HepG2 (cell line): ENCODE results near the gene DPH7. TPM values are rescaled to one million over a fixed set of nuclear protein-coding genes. Genes with fewer than 3 reads are reported as not detected.

Experiments used
- CCAR2 ChIP-seq: fragments of 200-400 bp; formaldehyde crosslinking; optimal IDR thresholded peaks from 2 replicates; pipeline ENCODE3; 2018; ENCODE audit warnings: low read depth, mild to moderate bottlenecking, low read length, moderate library complexity
- CEBPZ ChIP-seq: IDR thresholded peaks from 2 replicates; pipeline ENCODE4 v1.6.1; 2012; ENCODE audit warnings: low read length, improper control_type of control experiment
- GTF2F1 ChIP-seq: fragments of 150-350 bp; IDR thresholded peaks from 2 replicates; pipeline ENCODE4 v1.6.1; 2014; ENCODE audit warnings: low read length
- MYC ChIP-seq: sonication (generic); formaldehyde crosslinking; IDR thresholded peaks from 2 replicates; pipeline ENCODE4 v1.9.0; 2021; ENCODE audit warnings: missing genetic modification reagents, borderline replicate concordance
- SNAPC4 ChIP-seq: sonication (generic); formaldehyde crosslinking; IDR thresholded peaks from 2 replicates; pipeline ENCODE4 v1.4.0; 2020; ENCODE audit warnings: mild to moderate bottlenecking, missing genetic modification reagents
- TCF7 ChIP-seq: sonication (generic); IDR thresholded peaks from 2 replicates; pipeline ENCODE4 v1.6.1; 2016; ENCODE audit warnings: antibody characterized with exemption, low read depth
- TFDP2 ChIP-seq: sonication (generic); formaldehyde crosslinking; IDR thresholded peaks from 2 replicates; pipeline ENCODE4 v1.4.0; 2020; ENCODE audit warnings: missing genetic modification reagents
- XBP1 ChIP-seq: sonication (generic); formaldehyde crosslinking; IDR thresholded peaks from 2 replicates; pipeline ENCODE4 v1.5.0; 2020; ENCODE audit warnings: missing genetic modification reagents
- ZEB1 ChIP-seq: IDR thresholded peaks from 2 replicates; pipeline ENCODE4 v1.6.1; 2012; ENCODE audit warnings: mild to moderate bottlenecking, low read depth, inconsistent platforms; ENCODE audit not compliant: insufficient replicate concordance
- ZNF274 ChIP-seq: sonication (generic); formaldehyde crosslinking; IDR thresholded peaks from 2 replicates; pipeline ENCODE4 v1.5.1; 2020; ENCODE audit warnings: mild to moderate bottlenecking, missing genetic modification reagents
- ZNF362 ChIP-seq: sonication (generic); formaldehyde crosslinking; IDR thresholded peaks from 2 replicates; pipeline ENCODE4 v1.4.0; 2020; ENCODE audit warnings: missing genetic modification reagents, mild to moderate bottlenecking, borderline replicate concordance
- ZNF460 ChIP-seq: sonication (generic); formaldehyde crosslinking; IDR thresholded peaks from 2 replicates; pipeline ENCODE4 v1.5.1; 2020; ENCODE audit warnings: missing genetic modification reagents, mild to moderate bottlenecking, borderline replicate concordance
- ZNF543 ChIP-seq: sonication (generic); formaldehyde crosslinking; IDR thresholded peaks from 2 replicates; pipeline ENCODE4 v1.4.0; 2020; ENCODE audit warnings: mild to moderate bottlenecking, missing genetic modification reagents
- ZNF563 ChIP-seq: sonication (generic); formaldehyde crosslinking; IDR thresholded peaks from 2 replicates; pipeline ENCODE4 v1.8.0; 2022; ENCODE audit warnings: mild to moderate bottlenecking, moderate library complexity, missing genetic modification reagents
- ZNF710 ChIP-seq: sonication (generic); formaldehyde crosslinking; IDR thresholded peaks from 2 replicates; pipeline ENCODE4 v1.5.0; 2020; ENCODE audit warnings: mild to moderate bottlenecking, missing genetic modification reagents, borderline replicate concordance
- polyA plus RNA-seq, 8 experiments: library from polyadenylated mRNA; depleted of rRNA in 3 of 8; stranded (reverse) in 7 of 8; unstranded in 1 of 8; fragments of >200 nt; fragmentation: Illumina TruSeq in 4 of 8; extraction: Trizol in 4 of 8; gene quantifications; 2 replicates each; pipeline versions ENCODE4 v1.2.1 to v1.2.3, GENCODE V29; 2011 to 2016; ENCODE audit warnings: low read depth in 4 of 8, missing spikeins in 1 of 8, mixed read lengths in 1 of 8; ENCODE audit not compliant: insufficient read depth in 1 of 8
- total RNA-seq, 5 experiments: library from RNA; depleted of rRNA; stranded (reverse); fragments of >200 nt; fragmentation: Illumina TruSeq; extraction: Trizol; gene quantifications; 2 replicates each; pipeline ENCODE4 v1.2.3, GENCODE V29; 2016; ENCODE audit warnings: low read depth in 1 of 5

The DPH7 gene
- total and polyA plus RNA-seq, 2 of the 13 experiments (the other 11 are each of a cell fraction or from before 2014, with no cell fraction given) = 27.6 to 31.6 TPM

- TF ChIP-seq MYC (CRISPR knock-in tag) (peak; percentile 17; the same call in 1 of the 2 replicates), ZEB1 (no peak), ZNF710 (CRISPR knock-in tag) (no peak), TFDP2 (CRISPR knock-in tag) (no peak), XBP1 (CRISPR knock-in tag) (no peak), GTF2F1 (no peak), ZNF563 (peak; percentile 36; the same call in 1 of the 2 replicates), TCF7 (no peak), ZNF274 (CRISPR knock-in tag) (no peak), ZNF460 (CRISPR knock-in tag) (no peak), CCAR2 (no peak), SNAPC4 (no peak), CEBPZ (no peak), ZNF543 (CRISPR knock-in tag) (0 out of 2 replicates have a peak, but pooled peaks have one; percentile 59), ZNF362 (CRISPR knock-in tag) (no peak)
These were observed 27.4 kb upstream of the DPH7 start (continued) for GRCh38 chr9:137606005-137606621.
